Astrocyte (in vitro differentiated cells and primary cell): ENCODE measurements around the gene SCYGR7.

ENCODE experiments used
- EZH2 ChIP-seq: IDR thresholded peaks from 2 replicates; pipeline ENCODE4 v1.6.1; 2012; ENCODE audit warnings: mild to moderate bottlenecking, low read length, inconsistent platforms; ENCODE audit not compliant: insufficient read depth
- TF ChIP-seq, protein P1 (sequence below): IDR thresholded peaks from 2 replicates; pipeline ENCODE4 v1.5.1; 2011; ENCODE audit warnings: low read depth, mild to moderate bottlenecking, inconsistent platforms, low read length, moderate library complexity; ENCODE audit not compliant: insufficient read depth

DNA sequence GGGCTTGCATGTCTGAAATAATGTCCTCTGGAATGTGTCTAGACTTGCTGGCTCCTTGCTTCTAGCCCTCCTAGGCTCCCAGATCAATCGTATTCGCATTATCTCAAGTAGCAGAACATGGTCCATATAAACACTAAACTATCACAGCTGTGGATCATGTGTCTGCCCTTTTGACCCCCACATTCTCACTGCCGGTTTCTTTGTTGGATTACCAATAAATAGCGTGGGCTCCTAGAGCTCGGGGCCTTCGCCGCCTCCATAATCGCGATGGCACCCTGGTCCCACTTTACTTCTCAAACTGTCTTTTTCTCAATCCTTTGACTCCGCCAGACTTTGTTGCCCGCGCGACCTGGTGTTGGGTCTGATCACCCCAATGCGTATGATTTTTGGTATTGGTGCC, 11.2 kb downstream of the SCYGR7 start:
- TF ChIP-seq, protein P1, sequence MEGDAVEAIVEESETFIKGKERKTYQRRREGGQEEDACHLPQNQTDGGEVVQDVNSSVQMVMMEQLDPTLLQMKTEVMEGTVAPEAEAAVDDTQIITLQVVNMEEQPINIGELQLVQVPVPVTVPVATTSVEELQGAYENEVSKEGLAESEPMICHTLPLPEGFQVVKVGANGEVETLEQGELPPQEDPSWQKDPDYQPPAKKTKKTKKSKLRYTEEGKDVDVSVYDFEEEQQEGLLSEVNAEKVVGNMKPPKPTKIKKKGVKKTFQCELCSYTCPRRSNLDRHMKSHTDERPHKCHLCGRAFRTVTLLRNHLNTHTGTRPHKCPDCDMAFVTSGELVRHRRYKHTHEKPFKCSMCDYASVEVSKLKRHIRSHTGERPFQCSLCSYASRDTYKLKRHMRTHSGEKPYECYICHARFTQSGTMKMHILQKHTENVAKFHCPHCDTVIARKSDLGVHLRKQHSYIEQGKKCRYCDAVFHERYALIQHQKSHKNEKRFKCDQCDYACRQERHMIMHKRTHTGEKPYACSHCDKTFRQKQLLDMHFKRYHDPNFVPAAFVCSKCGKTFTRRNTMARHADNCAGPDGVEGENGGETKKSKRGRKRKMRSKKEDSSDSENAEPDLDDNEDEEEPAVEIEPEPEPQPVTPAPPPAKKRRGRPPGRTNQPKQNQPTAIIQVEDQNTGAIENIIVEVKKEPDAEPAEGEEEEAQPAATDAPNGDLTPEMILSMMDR, result no peak
- TF ChIP-seq EZH2, result no peak
